Measurements from ENCODE around the gene LAG3.

The LAG3 gene

DNA sequence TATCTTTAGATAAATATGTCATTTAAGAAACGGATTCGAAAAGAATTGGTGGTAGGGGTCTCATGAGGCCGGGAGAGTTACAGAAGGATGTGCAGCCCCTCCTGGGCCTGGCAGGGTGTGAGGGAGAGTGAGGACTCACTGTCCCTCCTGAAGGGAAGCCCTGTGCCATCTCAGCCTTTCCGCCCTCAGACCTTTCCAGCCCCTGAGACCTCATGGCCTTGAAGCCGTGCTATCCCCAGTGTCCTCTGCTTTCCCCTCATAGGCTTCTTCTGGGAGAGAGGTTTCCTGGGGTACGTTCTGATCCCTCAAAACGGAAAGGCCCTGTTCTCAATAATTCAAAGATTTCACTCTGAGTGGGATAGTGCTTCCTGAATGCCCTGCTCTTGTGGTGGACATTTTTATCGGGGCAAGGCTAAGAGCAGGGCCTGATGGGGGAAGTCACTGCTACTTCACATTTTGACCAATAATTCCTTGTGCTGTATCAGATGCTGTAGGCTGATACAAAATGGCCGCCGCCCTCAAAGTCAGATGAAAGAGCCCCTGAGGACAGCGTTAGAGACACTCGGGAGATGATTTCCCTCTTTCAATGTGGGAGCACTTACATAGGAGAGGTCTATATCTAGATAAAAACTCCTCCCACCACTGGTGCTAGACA is 18.3 kb downstream of the LAG3 start:
- DNase-seq (ENCODE audit: low read depth in 2 of 2), result no peak

DNA sequence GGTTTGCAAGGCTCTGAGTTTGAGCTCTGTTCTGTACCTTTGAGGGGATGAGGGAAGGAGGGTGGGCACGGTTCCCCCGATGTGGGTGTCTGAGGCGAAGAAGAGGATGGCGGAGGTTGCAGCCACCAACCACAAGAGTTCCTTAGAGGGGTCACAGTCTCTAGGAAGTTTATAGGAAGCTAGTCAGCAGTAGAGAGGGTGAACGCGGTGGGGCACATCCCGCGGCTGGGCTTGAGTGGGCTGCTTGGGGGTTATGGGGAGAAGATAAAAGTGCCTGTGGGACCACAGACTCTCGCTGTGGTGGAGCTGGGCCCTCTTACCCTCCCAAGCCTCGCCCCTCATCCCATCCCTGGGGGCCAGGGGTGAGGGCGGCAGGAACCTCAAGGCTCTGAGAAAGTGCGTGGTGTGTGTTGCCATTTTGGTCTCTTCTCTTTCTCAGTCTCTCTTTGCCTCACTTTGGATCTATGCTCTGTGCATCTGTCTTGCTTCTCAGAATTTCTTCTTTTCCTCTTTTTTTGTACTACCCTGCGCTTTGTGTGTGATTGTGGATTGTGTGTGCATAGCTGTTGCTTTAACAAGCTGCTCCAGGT is 19.7 kb downstream of the LAG3 start:
- no peak for DNase-seq (ENCODE audit: low read depth in 2 of 2)

DNA sequence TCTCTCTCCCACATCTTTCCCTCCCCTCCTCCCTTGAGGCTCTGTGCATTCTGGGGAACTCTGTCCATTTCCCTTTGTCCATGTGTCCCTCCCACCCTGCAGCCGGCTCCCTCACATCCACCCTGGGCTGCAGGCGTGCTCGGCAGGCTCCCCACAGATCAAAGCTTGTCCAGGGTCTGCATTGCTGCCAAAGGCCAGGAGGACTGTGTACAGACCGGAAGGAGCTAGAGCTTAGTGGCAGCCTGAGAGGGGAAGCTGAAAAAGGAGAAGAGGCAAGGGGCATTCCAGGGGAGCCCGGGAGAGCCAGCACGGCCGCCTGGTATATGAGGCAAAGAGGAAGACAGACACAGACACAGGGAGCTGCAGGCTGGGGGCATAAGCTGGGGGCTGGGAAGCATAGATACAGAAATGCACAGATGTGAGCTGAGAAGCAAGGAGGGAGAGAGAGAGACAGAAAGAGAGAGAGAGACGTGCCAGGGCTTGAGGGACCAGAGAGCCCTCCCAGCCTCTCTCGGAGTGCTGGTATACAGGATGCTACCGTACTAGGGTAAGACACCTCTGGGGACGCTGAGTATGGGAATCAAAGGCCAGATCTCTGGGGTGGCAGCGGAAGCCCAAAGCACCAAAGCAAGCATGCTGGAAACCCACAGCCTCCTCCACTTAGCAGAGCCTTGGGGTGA is 20.3 kb downstream of the LAG3 start:
- DNase-seq (ENCODE audit: low read depth in 2 of 2), result no peak

DNA sequence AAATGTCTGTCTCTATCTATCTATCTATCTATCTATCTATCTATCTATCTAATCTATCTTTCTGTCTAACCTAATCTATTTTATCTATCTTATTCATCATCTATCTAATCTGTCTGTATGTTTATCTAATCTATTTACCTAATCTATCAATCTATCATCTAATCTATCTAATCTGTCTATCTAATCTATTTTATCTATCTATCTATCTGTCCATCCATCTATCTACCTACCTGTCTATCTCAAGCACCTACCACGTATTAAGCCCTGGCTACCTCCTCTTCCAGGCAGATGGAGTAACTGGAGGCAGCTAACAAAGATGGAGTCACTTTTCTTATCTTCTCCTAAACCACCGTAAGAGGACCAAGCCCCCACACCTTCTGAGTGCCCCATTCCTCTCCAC is 22.8 kb downstream of the LAG3 start:
- no peak for DNase-seq (ENCODE audit: low read depth in 2 of 2)

DNA sequence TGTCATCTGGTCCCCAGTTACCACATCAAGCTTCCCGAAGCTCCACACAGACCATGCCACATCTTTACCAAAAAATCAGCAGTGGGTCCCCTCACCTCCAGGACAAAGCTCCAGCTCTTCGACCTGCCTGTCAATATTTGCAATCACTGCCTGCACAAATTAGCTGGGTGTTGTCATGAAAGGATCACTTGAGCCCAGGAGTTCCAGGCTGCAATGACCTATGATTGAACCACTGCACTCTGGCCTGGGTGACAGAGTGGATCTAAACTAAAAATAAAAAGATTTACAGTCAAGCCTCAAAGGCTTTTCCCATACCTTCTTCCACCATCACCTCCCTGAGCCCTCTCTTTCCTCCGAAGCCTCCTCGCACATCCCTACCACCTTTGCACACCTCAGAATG is 24.3 kb downstream of the LAG3 start:
- no peak for DNase-seq (ENCODE audit: low read depth in 2 of 2)

DNA sequence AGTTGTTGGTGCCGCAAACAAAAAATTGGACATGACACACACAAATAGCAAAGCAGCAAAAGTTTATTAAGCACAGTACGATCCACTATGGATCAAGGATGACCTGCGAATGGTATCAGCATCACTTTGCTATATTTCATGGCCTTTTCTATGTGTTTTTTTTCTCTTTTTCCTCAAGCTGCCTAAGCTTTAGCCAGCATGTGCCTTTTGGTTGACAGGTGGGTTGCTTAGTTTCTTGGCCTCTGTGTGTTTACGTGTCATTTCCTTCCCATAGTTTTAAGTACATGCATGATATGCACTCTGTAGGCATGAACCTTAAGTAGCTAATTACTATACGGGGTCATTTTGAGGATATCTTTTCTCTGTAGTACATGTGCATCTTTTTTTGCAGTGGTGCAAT is 26.8 kb downstream of the LAG3 start:
- DNase-seq (ENCODE audit: low read depth in 2 of 2), result no peak

DNA sequence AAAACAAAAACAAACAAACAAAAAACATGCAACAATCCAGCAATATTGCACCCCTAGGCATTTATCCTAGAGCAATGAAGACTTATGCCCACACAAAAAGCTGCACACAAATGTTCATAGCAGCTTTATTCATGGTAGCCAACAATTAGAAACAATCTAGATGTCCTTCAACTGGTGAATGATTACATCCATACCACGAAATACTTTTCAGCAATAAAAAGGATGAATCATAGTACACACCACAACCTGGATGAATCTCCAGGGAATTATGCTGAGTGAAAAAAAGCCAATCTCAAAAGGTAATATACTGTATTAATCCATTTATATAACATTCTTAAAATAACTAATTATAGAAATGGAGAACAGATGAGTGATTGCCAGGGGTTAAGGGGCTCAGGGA is 34.9 kb downstream of the LAG3 start:
- no peak for DNase-seq (ENCODE audit: low read depth in 2 of 2)

DNA sequence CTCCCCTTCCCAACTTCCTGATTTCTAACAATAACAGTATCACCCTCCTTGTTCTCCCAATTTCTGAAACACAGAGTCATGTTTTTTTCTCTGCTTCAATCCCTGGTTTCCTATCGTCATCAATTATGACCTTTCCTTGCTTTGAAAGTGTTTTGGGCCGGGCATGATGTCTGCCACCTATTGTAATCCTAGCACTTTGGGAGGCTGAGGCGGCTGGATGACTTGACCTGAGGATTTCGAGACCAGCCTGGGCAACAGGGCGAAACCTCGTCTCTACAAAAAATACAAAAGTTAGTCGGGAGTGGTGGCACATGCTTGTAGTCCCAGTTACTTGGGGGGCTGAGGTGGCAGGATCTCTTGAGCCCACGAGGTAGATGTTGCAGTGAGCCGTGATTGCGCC is 36.7 kb downstream of the LAG3 start:
- DNase-seq (ENCODE audit: low read depth in 2 of 2), result no peak

DNA sequence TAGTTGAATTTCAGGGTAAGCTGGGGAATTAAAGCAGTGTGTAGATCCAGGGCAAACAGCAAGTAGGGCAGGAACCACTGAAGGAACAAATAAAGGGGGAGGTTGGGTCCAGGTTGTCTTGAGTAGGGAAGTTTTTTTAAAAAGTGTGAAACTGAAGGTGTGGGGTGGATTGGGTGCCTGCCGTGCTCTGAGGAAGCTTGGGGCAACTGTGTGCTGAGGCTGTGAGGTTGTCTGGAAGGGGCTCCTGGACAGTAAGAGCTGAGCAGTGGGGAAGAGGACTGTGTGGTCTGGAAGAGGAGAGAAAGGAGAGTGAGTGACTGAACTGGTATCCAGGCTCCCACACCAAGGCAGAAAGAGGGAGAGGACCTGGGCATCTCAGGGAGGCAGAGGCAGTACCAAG is 38.4 kb downstream of the LAG3 start:
- DNase-seq (ENCODE audit: low read depth in 2 of 2), result no peak

DNA sequence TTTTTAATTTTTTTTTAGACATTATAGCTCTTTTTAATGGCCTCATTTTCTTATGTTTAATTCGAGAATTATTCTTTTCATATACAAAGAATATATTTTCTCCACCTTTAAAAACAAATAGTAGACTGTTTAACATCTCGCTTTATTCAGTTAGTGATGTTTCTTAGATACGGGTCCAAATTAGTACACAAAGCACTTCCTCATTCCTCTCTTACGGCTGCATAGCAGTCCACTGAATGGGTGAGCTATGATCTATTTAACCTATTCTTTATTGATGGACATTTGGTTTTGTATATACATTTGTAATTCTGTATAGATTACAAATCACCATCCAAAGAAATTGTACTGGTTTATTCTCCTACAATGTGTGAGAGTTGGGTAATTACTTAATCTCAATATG is 41.0 kb downstream of the LAG3 start:
- no peak for DNase-seq (ENCODE audit: low read depth in 2 of 2)

DNA sequence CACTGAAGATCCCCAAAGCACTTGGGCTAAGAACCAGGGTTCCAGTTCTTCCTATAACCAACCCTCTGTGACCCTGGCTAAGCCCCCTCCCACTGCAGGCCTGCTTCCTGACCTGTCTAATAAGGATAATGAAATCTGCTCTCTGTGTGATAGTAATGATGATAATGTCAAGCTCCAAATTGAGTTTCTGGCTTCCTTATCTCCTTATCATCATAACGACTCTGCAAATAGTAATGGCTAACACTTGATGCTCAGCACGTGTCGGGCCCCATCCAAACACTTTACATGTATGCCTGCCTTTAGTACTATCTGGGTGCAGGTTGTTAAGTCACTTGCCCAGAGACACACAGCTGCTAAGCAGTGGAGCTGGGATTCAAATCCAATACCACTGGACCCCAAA is 44.3 kb downstream of the LAG3 start:
- DNase-seq (ENCODE audit: low read depth in 2 of 2), result no peak

DNA sequence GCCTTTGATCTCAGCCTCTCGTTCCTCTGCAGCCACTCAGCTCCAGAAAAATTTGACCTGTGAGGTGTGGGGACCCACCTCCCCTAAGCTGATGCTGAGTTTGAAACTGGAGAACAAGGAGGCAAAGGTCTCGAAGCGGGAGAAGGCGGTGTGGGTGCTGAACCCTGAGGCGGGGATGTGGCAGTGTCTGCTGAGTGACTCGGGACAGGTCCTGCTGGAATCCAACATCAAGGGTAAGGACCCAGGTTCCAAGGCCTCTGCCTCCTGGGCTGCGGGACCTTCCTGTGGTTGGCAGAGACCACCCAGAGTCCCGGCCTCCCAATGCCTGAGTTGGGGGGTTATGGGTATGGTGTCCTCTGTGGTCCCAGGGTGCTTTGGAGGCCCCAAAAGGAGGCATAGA is 44.8 kb downstream of the LAG3 start:
- no peak for DNase-seq (ENCODE audit: low read depth in 2 of 2)

DNA sequence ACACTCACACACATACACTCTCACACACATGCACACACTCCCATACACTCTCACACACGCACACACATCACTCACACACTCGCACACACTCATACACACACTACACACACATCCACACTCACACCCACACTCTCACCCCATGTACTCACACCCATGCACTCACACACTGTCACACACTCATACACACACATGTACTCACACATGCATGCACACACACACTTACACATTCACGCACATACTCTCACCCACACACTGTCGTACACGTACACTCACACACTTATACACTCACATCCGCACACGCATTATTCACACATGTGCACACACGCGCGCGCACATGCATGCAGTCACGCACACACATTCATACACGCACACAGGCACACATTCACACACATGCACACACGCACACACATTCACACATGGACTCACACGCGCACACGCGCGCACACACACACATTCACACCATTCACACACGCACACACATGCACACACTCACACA is 45.4 kb downstream of the LAG3 start:
- no peak for DNase-seq (ENCODE audit: low read depth in 2 of 2)

DNA sequence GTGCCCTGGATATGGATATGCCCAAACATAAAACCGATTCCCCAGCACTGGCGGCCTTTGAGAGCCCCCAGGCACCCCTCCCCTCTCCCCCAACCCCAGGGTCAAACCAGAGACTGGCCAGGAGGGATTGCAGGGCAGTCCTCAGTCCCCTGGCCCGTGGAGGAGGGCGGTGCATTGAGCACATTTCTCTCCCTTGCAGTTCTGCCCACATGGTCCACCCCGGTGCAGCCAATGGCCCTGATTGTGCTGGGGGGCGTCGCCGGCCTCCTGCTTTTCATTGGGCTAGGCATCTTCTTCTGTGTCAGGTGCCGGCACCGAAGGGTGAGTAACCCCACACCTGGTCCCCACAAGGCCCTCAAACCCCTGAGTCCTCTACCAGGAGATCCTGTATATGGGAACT is 45.9 kb downstream of the LAG3 start:
- DNase-seq (ENCODE audit: low read depth in 2 of 2), result no peak

DNA sequence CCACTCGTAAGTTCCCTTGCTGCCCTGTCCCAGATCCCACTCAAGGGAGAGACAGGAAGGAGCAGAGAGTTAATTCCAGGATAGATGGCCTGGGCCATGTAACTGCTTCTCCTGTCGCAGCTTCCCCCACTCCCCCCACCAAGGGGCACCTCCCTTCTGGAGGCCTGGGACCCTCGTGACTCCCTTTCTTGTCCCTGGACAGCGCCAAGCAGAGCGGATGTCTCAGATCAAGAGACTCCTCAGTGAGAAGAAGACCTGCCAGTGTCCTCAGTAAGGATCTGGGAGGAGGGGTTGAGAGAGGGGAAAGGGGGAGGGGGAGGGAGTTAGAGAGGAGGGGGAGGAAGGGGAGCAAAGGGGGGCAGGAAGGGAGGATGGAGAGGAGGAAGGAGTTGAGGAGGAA is 46.3 kb downstream of the LAG3 start:
- no peak for DNase-seq (ENCODE audit: low read depth in 2 of 2)

DNA sequence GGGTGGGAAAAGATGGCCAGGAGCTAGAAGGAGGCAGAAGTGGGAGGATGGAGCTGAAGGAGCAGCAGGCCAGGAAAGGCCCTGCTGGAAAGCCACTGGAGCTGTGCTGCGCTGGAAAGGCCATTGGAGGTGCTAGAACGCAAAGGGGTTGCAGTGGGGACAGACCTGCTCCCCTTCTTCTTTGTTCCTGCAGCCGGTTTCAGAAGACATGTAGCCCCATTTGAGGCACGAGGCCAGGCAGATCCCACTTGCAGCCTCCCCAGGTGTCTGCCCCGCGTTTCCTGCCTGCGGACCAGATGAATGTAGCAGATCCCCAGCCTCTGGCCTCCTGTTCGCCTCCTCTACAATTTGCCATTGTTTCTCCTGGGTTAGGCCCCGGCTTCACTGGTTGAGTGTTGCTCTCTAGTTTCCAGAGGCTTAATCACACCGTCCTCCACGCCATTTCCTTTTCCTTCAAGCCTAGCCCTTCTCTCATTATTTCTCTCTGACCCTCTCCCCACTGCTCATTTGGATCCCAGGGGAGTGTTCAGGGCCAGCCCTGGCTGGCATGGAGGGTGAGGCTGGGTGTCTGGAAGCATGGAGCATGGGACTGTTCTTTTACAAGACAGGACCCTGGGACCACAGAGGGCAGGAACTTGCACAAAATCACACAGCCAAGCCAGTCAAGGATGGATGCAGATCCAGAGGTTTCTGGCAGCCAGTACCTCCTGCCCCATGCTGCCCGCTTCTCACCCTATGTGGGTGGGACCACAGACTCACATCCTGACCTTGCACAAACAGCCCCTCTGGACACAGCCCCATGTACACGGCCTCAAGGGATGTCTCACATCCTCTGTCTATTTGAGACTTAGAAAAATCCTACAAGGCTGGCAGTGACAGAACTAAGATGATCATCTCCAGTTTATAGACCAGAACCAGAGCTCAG is 47.0 kb downstream of the LAG3 start:
- DNase-seq (ENCODE audit: low read depth in 2 of 2), result no peak

DNA sequence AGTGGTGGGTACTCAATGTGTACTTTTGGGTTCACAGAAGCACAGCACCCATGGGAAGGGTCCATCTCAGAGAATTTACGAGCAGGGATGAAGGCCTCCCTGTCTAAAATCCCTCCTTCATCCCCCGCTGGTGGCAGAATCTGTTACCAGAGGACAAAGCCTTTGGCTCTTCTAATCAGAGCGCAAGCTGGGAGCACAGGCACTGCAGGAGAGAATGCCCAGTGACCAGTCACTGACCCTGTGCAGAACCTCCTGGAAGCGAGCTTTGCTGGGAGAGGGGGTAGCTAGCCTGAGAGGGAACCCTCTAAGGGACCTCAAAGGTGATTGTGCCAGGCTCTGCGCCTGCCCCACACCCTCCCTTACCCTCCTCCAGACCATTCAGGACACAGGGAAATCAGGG is 47.8 kb downstream of the LAG3 start:
- DNase-seq (ENCODE audit: low read depth in 2 of 2), result no peak

DNA sequence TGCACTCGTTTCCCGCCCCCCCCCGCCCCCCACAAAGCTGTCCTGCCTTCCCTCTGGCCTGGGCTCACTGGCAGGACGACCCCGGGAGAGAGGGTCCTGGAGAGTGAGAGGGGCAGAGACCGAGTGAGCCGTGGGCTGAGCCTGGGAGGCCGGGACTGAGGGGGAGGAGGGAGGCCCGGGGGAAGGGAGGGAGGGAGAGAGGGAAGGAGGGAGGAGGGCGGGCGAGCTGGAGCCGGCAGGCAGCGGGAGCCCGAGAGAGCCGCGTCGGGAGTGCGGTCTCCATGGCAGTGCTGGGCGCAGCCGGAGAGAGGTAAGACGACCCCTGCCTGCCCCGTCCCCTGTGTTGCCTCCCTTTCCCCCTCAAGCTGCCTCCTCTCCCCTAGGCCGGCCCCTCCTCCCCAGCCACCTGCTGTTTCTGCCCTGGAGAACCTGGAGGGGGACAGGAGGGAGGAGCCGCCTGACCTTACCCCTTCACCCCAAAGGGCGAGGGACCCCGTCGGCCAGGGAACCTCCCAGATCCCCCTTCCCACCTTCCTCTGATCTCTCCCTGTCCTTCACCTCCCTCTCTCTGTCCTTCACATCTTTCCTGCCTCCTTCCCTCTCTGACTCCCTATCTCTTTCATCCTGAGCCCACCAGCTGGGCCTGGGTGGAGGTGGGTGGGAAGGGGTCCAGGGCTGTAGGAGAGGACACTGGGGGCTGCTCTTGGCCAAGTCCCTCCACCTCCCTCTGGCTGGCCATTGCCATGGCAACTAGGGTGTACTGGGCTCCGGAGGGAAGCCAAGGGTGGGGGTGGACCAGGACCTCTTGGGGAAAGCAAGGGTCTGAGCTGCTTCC is 49.5 kb downstream of the LAG3 start, which contains the start of gene GPR162:
Gene GPR162, plus strand, starts transcription at position 231 of the 835 bp plus-strand sequence. CDS start 2,078 bp downstream, outside the sequence.
- DNase-seq (ENCODE audit: low read depth in 2 of 2), result no peak

DNA sequence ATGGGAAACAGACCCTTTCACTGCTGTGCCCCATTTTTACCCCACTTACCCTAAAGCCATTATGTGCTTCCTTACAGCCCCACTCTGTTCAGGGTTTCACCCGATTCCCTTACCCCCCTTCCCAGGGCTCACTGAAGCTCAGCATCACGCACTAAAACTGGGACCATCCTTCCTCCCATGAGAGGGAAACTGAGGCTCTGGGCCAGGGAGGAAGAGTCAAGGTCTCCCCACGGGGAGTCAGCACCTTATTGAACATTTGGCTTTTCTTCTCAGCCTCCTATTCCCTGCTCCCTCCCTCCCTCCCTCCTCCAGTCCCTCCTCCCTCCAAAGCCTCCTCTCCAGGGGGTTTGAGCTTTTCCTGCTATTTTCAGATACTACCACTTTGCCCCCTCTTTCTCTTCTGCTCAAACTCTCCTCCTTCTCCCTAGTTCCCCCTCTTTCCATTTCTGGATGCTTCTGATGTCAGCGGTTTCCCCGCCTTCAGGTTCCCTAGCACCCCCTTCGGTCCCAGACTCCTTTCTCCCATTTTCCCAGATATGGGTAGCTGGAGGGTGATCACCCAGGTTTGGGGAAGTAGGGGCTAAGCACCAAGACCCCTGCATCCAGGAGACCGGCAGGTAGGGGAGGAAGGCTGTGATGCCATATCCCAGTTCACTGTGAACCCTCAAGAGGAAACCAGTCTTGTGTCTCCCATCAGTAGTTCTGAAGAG is 50.3 kb downstream of the LAG3 start:
- DNase-seq (ENCODE audit: low read depth in 2 of 2), result no peak
